GM13976 (cell line): ENCODE measurements around the gene KIAA1328.
A peak's percentile ranks its signal among the peaks of the same experiment; 100 is the strongest.

Source experiments
- DNase-seq: peaks from one replicate; pipeline ENCODE4 v3.0.0; 2012; ENCODE audit warnings: low spot score
- in situ Hi-C: fragments of 300-500 bp; cut with MboI; formaldehyde crosslinking; loops from one replicate; pipeline ENCODE4 v1.12.0; 2022; ENCODE audit warnings: low sequenced_read_pairs, mixed read lengths, inconsistent platforms; ENCODE audit not compliant: unreplicated experiment
- TF ChIP-seq, protein P1 (sequence below): IDR thresholded peaks from 2 replicates; pipeline ENCODE4 v1.5.1; 2012; ENCODE audit warnings: borderline replicate concordance, mild to moderate bottlenecking; ENCODE audit not compliant: insufficient read depth; ENCODE audit errors: extremely low read depth, missing control alignments, control extremely low read depth

The KIAA1328 gene

GRCh38 chr18:36828630-36829361, at the start of gene KIAA1328, which contains the start of gene TPGS2:
TSS of gene KIAA1328 (plus strand) at chr18:36829127. CDS start at chr18:36829139, 12 bp downstream.
TSS of gene TPGS2 (minus strand) at chr18:36829002. CDS start at chr18:36828767, 235 bp downstream.
- DNase-seq = peak; percentile 94
- in situ Hi-C loops = no loop called here
- TF ChIP-seq, protein P1, sequence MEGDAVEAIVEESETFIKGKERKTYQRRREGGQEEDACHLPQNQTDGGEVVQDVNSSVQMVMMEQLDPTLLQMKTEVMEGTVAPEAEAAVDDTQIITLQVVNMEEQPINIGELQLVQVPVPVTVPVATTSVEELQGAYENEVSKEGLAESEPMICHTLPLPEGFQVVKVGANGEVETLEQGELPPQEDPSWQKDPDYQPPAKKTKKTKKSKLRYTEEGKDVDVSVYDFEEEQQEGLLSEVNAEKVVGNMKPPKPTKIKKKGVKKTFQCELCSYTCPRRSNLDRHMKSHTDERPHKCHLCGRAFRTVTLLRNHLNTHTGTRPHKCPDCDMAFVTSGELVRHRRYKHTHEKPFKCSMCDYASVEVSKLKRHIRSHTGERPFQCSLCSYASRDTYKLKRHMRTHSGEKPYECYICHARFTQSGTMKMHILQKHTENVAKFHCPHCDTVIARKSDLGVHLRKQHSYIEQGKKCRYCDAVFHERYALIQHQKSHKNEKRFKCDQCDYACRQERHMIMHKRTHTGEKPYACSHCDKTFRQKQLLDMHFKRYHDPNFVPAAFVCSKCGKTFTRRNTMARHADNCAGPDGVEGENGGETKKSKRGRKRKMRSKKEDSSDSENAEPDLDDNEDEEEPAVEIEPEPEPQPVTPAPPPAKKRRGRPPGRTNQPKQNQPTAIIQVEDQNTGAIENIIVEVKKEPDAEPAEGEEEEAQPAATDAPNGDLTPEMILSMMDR = peak; percentile 58

DNA sequence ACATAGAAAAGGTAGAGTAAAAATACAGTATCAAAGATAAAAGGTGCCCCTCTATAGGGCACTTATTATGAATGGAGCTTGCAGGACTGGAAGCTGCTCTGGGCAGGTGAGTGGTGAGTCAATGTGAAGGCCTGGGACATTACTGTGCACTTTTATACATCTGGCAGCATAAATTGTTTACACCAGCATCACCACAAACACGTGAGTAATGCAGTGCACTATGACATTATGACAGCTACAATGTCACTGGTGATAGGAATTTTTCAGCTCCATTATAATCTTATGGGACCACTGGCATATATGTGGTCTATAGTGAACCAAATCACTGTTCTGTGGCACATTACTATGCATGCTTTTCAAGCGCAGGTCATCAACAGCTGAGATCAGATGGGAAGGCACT, 48.2 kb upstream of the KIAA1328 start:
- TF ChIP-seq, protein P1 = no peak
- in situ Hi-C loops = no loop called here
- no peak for DNase-seq

DNA sequence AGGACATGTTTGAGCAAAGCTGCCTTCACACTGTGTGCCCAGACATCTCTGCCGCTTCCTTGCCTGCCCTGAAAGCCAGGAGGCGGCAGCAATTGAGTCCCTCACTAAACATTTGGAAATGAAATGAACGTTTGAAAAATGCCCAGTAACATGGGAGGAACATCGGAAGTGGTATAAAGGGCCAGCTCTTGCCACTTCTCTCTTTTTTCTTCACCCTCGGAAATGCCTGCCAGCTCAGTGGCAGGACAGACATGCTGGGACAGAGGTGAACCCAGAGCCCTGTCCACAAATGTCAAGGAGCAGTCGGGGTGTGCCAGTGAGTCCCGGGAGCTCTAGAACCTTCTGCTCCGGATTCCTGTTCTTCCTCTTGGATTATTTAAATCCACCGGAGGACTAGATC, 46.2 kb upstream of the KIAA1328 start:
- DNase-seq = no peak
- TF ChIP-seq, protein P1 = no peak
- in situ Hi-C loops = no loop called here

GRCh38 chr18:36783792-36784191, 45.1 kb upstream of the KIAA1328 start:
- in situ Hi-C loops = no loop called here
- DNase-seq = no peak
- TF ChIP-seq, protein P1 = no peak

DNA sequence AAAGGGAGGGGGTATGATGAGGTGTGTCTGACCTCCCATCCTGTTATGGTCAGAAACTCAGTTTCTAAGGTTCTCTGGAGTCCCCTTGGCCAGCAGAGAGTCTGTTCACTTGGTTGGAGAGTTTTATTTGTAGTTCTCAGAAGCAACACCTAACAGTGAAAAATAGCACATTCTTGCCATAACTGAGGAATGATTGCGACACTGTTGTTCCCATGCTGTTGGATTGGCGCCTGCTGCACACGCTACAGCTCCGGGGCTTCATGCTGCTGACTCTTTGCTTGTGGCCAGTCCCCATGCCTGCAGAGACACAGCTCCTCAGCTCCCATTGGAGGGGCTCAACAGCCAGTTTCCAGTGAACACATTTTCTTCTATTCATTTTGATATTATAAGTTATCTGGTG, 42.2 kb upstream of the KIAA1328 start:
- TF ChIP-seq, protein P1 = no peak
- in situ Hi-C loops = no loop called here
- no peak for DNase-seq

DNA sequence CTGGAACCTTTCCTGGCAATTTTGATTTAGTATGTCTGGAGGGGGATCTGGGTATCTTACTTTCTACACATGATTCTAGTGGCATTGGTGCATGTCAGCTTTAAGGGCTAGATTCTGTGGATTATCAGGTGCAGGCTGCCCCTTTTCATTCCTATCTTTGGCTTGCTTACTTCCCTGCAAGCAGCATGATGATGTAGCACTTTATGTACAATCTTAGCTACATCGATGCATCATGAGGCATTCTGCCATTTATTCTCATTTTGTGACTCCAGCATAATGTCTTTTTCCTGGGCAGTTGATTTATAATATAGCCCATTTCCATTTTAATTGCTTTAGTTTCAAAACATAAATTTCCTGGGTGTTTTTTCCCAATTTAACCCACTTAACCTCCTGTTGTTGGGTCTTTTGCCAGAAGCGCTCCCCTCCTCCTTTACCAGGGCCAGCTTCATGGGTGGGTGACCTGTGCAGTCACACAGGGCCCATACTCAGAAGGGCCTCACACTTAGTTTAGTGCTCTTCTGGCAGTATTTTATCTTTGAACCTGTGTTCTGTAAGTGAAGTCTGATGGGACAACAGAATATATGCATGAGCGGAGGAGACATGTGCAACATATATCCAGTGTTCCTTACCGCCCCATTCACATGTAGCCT, 36.2 kb upstream of the KIAA1328 start:
- DNase-seq = no peak
- TF ChIP-seq, protein P1 = no peak
- in situ Hi-C loops = no loop called here
